Testis (tissue), 3 donors: ENCODE data around the gene SPINT3. TPM values are rescaled to one million over a fixed set of nuclear protein-coding genes. Genes with fewer than 3 reads are reported as not detected.
A peak's percentile ranks its signal among the peaks of the same experiment; 100 is the strongest.

Experiments
- DNase-seq: peaks from one replicate; pipeline ENCODE4 v3.0.0-alpha.2; 2019
- H3K27ac ChIP-seq, 2 donors: fragments of 200-600 bp; sonication (generic); one replicate each; pipeline ENCODE4 v1.5.1; 2019
- H3K27me3 ChIP-seq: fragments of 200-600 bp; sonication (generic); one replicate; pipeline ENCODE4 v1.5.1; 2019
- H3K36me3 ChIP-seq: fragments of 200-600 bp; sonication (generic); one replicate; pipeline ENCODE4 v1.5.1; 2017; ENCODE audit warnings: low read depth; ENCODE audit errors: missing control alignments
- H3K4me1 ChIP-seq: fragments of 200-600 bp; sonication (generic); one replicate; pipeline ENCODE4 v1.5.1; 2019
- H3K4me3 ChIP-seq, 2 donors: fragments of 200-600 bp; sonication (generic); one replicate each; pipeline ENCODE4 v1.5.1; 2017 to 2019
- H3K9me3 ChIP-seq: fragments of 200-600 bp; sonication (generic); one replicate; pipeline ENCODE4 v1.5.1; 2017
- POLR2A ChIP-seq: fragments of 450-650 bp; IDR thresholded peaks from one replicate; pipeline ENCODE4 v1.6.1; 2017; ENCODE audit warnings: antibody characterized with exemption, mild to moderate bottlenecking, moderate library complexity
- WGBS, 2 donors: methylation state at CpG; one replicate each; pipeline ENCODE4 v1.1.5; 2018; 5-methylcytosine and 5-hydroxymethylcytosine counted together
- intact Hi-C: fragments of 100-400 bp; cut with DNase I; formaldehyde crosslinking; loops from one replicate; pipeline ENCODE4 v1.15.1; 2023; ENCODE audit warnings: low total_unique reads
- polyA plus RNA-seq: library from polyadenylated mRNA; stranded (reverse); fragments of 350-450 nt; fragmentation: Illumina TruSeq; extraction: RNeasy Lipid Tissue Mini Kit (QIAGEN cat#74804); gene quantifications from one replicate; pipeline ENCODE4 v1.2.3, GENCODE V29; 2014; ENCODE audit warnings: low read depth, low replicate concordance; ENCODE audit not compliant: insufficient read depth
- total RNA-seq, 2 donors: library from RNA; depleted of rRNA; stranded (reverse); fragments of >200 nt; gene quantifications; one replicate each; pipeline ENCODE4 v1.2.3, GENCODE V29; 2016
- TF ChIP-seq, protein P1 (sequence below), 3 experiments: fragments of 450-650 bp in 2 of 3; fragments of 200-600 bp in 1 of 3; sonication (generic) in 1 of 3; IDR thresholded peaks; one replicate each; pipeline ENCODE4 v1.5.1; 2016 to 2019; ENCODE audit warnings: antibody characterized with exemption in 3 of 3, mild to moderate bottlenecking in 2 of 3, moderate library complexity in 1 of 3

Gene SPINT3
- total and polyA plus RNA-seq, 3 donors from 2014 or later: not detected

DNA sequence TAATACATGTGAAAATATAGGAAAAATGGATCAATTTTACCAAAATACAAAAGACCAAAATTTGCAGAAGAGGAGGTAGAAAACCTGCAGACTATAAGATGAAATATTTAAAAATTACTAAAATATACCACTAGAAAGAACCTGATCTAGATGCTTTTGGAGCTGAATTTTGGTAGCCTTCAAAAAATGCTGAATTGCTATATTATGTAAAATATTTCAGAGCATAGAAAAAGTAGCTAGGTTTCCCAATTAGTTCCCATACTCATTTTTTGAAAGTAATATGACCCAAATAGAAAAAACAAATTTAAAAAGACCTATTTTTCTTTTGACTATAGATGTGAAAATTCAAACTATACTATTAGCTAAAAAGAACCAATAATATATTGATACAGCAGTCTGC lies 35.3 kb upstream of the SPINT3 start:
- no peaks in the 10 kb centered on the region for H3K9me3 ChIP-seq
- intact Hi-C loops: no loop called here
- H3K4me3 ChIP-seq: no peak overlapping the region
- no peaks in the 10 kb centered on the region for H3K27me3 ChIP-seq
- DNase-seq: no peak
- H3K4me1 ChIP-seq: peaks cover 5% of the 10 kb centered on the region
- TF ChIP-seq POLR2A: no peak
- TF ChIP-seq, protein P1, sequence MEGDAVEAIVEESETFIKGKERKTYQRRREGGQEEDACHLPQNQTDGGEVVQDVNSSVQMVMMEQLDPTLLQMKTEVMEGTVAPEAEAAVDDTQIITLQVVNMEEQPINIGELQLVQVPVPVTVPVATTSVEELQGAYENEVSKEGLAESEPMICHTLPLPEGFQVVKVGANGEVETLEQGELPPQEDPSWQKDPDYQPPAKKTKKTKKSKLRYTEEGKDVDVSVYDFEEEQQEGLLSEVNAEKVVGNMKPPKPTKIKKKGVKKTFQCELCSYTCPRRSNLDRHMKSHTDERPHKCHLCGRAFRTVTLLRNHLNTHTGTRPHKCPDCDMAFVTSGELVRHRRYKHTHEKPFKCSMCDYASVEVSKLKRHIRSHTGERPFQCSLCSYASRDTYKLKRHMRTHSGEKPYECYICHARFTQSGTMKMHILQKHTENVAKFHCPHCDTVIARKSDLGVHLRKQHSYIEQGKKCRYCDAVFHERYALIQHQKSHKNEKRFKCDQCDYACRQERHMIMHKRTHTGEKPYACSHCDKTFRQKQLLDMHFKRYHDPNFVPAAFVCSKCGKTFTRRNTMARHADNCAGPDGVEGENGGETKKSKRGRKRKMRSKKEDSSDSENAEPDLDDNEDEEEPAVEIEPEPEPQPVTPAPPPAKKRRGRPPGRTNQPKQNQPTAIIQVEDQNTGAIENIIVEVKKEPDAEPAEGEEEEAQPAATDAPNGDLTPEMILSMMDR (IDR thresholded peaks at IDR 0.05): no peak
- no peak overlapping the region for H3K27ac ChIP-seq
- no peaks in the 10 kb centered on the region for H3K36me3 ChIP-seq

- no peak for DNase-seq
- Histone ChIP-seq H3K36me3 (no peaks in the 10 kb centered on the region), H3K4me1 (peaks cover 5% of the 10 kb centered on the region), H3K27ac (peak overlapping the region; percentile 44 to 52), H3K4me3 (no peak overlapping the region), H3K27me3 (no peaks in the 10 kb centered on the region), H3K9me3 (no peaks in the 10 kb centered on the region)
- 74 to 79% methylated on average over 7 of the region's 7 CpGs for WGBS, 2 donors
- TF ChIP-seq POLR2A: no peak
- TF ChIP-seq, protein P1 (IDR thresholded peaks at IDR 0.05): no peak
- intact Hi-C loops: no loop called here
Measured at GRCh38 chr20:45548410-45548809, 33.0 kb upstream of the SPINT3 start.

DNA sequence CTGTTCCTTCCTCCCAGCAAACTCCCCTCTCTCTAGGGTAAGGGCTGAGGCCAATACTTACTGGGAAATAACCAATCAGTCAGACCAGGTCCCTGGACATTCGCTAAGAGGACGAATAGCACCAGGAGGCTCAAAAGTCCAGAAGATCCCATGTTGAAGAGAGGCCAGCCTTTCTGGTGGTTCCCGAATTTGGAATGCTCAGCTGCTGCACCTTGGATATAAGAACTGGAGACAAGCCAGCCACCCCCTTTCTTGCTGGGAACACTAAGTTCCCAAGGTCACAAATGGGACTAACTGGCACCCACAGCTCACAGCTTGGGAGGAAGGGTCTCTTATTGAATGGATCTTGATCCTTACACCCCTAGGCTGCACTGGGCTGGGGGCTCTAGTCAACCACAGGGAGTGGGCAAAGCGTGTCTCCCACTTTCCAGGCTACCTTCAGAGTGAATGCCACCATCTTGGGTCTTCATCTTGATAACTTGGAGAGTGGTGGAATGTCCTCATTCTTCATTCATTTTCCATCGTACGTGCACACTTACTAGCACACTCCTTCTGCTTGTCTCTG lies 31.9 kb upstream of the SPINT3 start, which contains the start of gene EPPIN:
TSS of gene EPPIN (minus strand) at position 196 of the 565 bp plus-strand sequence. CDS start at position 152, 44 bp downstream.
- DNase-seq: peak; percentile 65
- H3K9me3 ChIP-seq: no peaks in the 10 kb centered on the region
- TF ChIP-seq, protein P1 (IDR thresholded peaks at IDR 0.05): no peak
- TF ChIP-seq POLR2A: no peak
- 51 to 61% methylated on average over 6 of the region's 6 CpGs for WGBS, 2 donors
- H3K4me1 ChIP-seq: peaks cover 5% of the 10 kb centered on the region
- peak within 1 kb of the TSS in 1 of 2 donors; percentile 55 for H3K4me3 ChIP-seq
- intact Hi-C loops: no loop called here
- H3K27me3 ChIP-seq: no peaks in the 10 kb centered on the region
- no peaks in the 10 kb centered on the region for H3K36me3 ChIP-seq
- H3K27ac ChIP-seq: peak within 1 kb of the TSS; percentile 67 to 79

DNA sequence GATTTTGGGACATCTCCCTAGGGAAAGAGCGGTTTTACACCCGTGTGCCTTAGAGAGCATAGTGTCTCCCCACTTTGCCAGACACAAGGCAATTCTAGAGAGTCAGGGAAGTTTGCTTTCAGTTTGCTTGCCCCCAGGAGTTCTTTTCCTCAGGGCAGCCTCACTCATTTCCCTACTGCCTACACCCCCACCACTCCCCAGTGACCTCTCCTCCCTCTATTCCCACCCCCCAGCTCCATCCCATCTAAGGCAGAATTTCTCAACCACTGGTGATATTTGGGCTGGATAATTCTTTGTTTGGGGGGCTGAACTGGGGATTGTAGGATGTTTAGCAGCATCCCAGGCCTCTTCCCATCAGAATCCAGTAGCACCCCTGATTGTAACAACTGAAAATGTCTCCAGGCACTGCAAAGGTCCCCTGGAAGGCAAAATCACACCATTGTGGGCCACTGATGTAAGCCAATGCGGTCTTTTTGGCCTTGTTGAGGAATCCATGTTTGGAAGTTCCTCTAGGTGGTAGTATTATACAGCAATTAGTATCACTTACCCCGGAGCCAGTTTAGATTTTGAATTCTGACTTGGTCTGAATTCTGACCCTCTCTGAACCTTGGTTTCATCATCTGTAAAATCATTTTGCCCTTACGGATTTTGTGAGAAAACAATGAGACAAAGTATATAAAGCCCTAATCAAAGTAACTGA lies 30.5 kb upstream of the SPINT3 start:
- TF ChIP-seq POLR2A: no peak
- TF ChIP-seq, protein P1 (IDR thresholded peaks at IDR 0.05): peak in 1 of 3 experiments; percentile 31
- peak overlapping the region; percentile 67 to 79 for H3K27ac ChIP-seq
- intact Hi-C loops: no loop called here
- no peaks in the 10 kb centered on the region for H3K9me3 ChIP-seq
- H3K4me1 ChIP-seq: peaks cover 5% of the 10 kb centered on the region
- H3K4me3 ChIP-seq: peak overlapping the region in 1 of 2 donors; percentile 55
- no peak for DNase-seq
- no peaks in the 10 kb centered on the region for H3K27me3 ChIP-seq
- WGBS, 2 donors: 25 to 28% methylated on average over 5 of the region's 5 CpGs
- H3K36me3 ChIP-seq: no peaks in the 10 kb centered on the region
